Right atrium auricular region (tissue), 2 donors: Measurements from ENCODE around the gene ADARB1. TPM values are rescaled to one million over a fixed set of nuclear protein-coding genes. Genes with fewer than 3 reads are reported as not detected.
"Not testable (repeated sequence)": the region's sequence is repeated elsewhere in the genome, so short reads cannot be mapped to it uniquely, and the experiment has no call there.

ENCODE experiments used
- DNase-seq: peaks from one replicate; pipeline ENCODE4 v3.0.0-alpha.2; 2019; ENCODE audit warnings: low spot score
- H3K27ac ChIP-seq, 2 donors: fragments of 200-600 bp; sonication (generic); 1 replicate in 1 of 2; 2 replicates in 1 of 2; pipeline ENCODE4 v1.5.1; 2016 to 2019
- H3K27me3 ChIP-seq, 2 donors: fragments of 200-600 bp; sonication (generic); one replicate each; pipeline versions ENCODE4 v1.5.1 to v1.6.0; 2017 to 2019
- H3K36me3 ChIP-seq: fragments of 200-600 bp; sonication (generic); one replicate; pipeline ENCODE4 v1.5.1; 2016
- H3K4me1 ChIP-seq, 2 donors: fragments of 200-600 bp; sonication (generic); one replicate each; pipeline versions ENCODE4 v1.5.1 to v1.6.0; 2017 to 2019
- H3K4me3 ChIP-seq, 2 donors: fragments of 200-600 bp; sonication (generic); 1 replicate in 1 of 2; 2 replicates in 1 of 2; pipeline ENCODE4 v1.5.1; 2017 to 2019; ENCODE audit warnings: mild to moderate bottlenecking in 1 of 2, moderate library complexity in 1 of 2
- H3K9me3 ChIP-seq, 2 donors: fragments of 200-600 bp; sonication (generic); one replicate each; pipeline ENCODE4 v1.5.1; 2019
- total RNA-seq, 2 donors: library from RNA; depleted of rRNA; stranded (reverse); fragments of >200 nt; gene quantifications; one replicate each; pipeline ENCODE4 v1.1.0, GENCODE V29; 2016
- TF ChIP-seq, protein P1 (sequence below), 2 donors: fragments of 200-600 bp; sonication (generic); IDR thresholded peaks; one replicate each; pipeline ENCODE4 v1.5.1; 2019; ENCODE audit warnings: antibody characterized with exemption in 2 of 2

Gene ADARB1
- total RNA-seq, 2 donors from 2014 or later: 7.5 to 10.5 TPM

DNA sequence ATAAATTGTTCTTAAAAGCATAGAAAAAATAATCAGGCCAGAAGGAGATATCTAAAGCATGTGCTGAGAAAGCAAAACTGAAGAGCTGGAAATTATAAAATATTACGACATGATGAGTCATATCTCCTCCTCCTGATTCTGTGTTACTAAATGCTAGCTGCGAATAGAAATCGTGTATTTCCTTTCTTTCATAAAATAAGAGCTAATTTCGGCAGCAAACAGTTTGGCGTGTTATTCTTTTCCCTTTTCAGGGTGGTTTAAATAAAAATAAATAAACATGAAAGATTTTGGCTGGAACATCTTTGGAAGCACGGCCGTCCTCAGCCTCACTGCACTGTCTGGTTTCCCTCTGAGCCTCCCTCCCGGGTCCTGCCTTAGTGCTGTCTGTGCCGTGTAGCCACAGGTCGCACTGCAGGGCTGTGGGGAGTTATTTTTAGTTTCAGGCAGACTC, 56.0 kb downstream of the ADARB1 start:
- Histone ChIP-seq H3K4me3 (peak overlapping the region in 1 of 2 donors; percentile 33), H3K27me3 (no peaks in the 10 kb centered on the region), H3K4me1 (peaks cover 0 to 84% of the 10 kb centered on the region in 2 donors), H3K9me3 (no peaks in the 10 kb centered on the region), H3K36me3 (no peaks in the 10 kb centered on the region), H3K27ac (peak overlapping the region; percentile 77 to 78)
- no peak for DNase-seq
- TF ChIP-seq, protein P1, sequence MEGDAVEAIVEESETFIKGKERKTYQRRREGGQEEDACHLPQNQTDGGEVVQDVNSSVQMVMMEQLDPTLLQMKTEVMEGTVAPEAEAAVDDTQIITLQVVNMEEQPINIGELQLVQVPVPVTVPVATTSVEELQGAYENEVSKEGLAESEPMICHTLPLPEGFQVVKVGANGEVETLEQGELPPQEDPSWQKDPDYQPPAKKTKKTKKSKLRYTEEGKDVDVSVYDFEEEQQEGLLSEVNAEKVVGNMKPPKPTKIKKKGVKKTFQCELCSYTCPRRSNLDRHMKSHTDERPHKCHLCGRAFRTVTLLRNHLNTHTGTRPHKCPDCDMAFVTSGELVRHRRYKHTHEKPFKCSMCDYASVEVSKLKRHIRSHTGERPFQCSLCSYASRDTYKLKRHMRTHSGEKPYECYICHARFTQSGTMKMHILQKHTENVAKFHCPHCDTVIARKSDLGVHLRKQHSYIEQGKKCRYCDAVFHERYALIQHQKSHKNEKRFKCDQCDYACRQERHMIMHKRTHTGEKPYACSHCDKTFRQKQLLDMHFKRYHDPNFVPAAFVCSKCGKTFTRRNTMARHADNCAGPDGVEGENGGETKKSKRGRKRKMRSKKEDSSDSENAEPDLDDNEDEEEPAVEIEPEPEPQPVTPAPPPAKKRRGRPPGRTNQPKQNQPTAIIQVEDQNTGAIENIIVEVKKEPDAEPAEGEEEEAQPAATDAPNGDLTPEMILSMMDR (IDR thresholded peaks at IDR 0.05): no peak

DNA sequence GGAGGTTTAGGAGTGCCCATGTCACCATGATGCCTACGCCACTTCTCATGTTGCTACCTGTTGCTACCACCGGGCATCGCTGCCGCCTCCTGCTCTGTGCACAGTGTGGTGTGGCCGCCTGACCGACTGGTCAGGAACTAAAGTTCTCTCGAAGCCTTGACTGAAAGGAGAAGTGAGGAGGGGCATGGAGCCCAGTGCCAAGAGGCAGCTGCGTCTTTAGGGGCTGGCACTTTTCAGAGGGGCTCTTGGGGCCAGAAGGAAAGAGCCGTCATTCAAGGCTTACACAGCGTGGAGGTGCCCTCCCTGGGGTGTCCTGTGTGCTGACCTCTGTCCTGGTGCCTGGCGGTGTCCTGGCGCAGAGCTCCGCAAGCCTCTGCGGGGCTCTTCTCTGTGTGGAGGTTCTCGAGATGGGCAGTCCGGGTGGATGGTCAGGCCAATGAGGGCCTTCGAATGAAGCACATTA, 57.2 kb downstream of the ADARB1 start:
- Histone ChIP-seq H3K4me1 (peaks cover 0 to 83% of the 10 kb centered on the region in 2 donors), H3K36me3 (no peaks in the 10 kb centered on the region), H3K9me3 (no peaks in the 10 kb centered on the region), H3K4me3 (no peak overlapping the region), H3K27ac (peak overlapping the region; percentile 77 to 78), H3K27me3 (no peaks in the 10 kb centered on the region)
- TF ChIP-seq, protein P1 (IDR thresholded peaks at IDR 0.05): no peak
- DNase-seq: no peak

DNA sequence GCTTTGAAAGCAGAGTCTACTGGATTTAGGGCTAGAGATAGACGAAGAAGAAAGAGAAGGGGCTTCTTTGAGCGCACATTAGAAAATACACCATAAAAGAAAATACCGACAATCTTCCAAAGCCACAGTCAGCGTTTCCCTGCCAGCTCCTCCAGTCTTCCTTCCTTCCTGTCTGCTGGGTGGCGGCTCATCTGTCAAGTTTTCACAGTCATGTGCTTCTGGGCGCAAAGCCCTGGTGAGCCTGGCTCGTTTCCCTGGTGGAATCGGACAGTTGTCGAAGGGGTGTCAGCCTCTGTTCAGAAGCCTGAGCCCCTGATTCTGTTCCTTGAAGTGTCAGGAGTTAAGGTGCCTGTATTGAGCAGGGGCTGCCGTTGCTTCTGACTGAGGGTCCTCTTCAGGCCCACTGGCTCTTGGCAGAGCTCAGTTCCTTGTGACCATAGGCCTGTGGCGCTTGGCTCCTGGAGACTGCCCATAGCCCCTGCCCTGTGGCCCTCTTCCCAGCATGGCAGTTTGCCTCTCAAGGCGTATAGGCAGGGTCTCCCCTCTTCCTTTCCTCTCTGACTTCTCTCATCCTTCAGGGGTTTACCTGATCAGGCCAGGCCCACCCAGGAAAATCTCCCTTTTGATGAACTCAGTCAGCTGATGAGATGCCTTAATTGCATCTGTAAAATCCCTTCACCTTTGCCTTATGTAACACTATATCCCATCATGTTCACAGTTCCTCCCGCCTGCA, 58.6 kb downstream of the ADARB1 start:
- TF ChIP-seq, protein P1 (IDR thresholded peaks at IDR 0.05): no peak
- peak overlapping the region; percentile 15 to 63 for H3K27ac ChIP-seq
- H3K9me3 ChIP-seq: no peaks in the 10 kb centered on the region
- no peak overlapping the region for H3K4me3 ChIP-seq
- H3K27me3 ChIP-seq: no peaks in the 10 kb centered on the region
- peaks cover 0 to 74% of the 10 kb centered on the region in 2 donors for H3K4me1 ChIP-seq
- DNase-seq: no peak
- no peaks in the 10 kb centered on the region for H3K36me3 ChIP-seq

DNA sequence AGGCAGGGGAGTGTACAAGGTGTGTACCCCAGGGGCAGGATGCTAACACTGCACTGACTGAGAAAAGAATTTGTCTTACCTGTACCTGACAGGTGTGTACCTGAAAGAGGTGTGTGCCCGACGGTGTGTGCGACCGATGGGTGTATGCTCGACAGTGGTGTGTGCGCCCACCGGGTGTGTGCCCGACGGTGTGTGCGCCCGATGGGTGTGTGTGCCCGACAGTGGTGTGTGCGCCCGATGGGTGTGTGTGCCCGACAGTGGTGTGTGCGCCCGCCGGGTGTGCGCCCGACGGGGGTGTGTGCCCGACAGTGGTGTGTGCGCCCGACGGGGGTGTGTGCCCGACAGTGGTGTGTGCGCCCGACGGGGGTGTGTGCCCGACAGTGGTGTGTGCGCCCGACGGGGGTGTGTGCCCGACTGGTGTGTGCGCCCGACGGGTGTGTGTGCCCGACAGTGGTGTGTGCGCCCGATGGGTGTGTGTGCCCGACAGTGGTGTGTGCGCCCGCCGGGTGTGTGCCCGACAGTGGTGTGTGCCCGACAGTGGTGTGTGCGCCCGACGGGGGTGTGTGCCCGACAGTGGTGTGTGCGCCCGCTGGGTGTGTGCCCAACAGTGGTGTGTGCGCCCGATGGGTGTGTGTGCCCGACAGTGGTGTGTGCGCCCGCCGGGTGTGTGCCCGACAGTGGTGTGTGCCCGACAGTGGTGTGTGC, 59.3 kb downstream of the ADARB1 start:
- not testable (repeated sequence) for H3K27me3 ChIP-seq, H3K36me3 ChIP-seq, H3K9me3 ChIP-seq, DNase-seq, H3K4me3 ChIP-seq
- peak overlapping the region in 1 of 2 donors; percentile 63 for H3K27ac ChIP-seq
- peaks cover 0 to 68% of the 10 kb centered on the region in 2 donors for H3K4me1 ChIP-seq

DNA sequence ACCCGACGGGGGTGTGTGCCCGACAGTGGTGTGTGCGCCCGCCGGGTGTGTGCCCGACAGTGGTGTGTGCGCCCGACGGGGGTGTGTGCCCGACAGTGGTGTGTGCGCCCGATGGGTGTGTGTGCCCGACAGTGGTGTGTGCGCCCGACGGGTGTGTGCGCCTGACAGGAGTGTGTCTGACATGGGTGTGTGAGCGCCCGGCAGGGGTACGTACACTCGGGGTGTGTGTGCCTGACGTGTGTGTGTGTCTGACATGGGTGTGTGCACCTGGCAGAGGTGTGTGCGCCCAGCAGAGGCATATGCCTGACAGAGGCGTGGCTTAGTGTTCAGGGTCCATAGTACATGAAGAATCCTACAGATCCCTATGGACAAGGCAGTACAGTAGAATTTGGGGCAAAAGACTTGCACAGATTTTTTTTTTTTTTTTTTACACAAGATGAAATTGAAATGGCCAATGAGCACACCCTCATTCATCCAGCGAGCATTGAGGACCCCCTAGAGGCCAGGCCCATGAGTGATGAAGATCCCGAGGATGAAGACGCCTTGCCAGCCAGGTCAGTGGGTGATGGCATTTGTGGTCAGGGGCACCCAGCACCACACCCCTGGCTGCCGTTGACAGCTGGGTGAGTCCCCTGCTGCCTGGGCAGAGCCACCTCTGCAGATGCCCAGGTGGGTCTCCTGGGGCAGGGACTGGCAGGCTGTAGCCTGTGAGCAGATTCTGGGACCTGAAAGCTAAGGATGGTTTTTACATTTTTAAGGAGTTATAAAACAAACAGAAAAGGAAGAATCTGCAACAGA, 60.1 kb downstream of the ADARB1 start:
- H3K4me1 ChIP-seq: peaks cover 0 to 60% of the 10 kb centered on the region in 2 donors

More for the DNA sequence above, 60.1 kb downstream of the ADARB1 start:
- H3K36me3 ChIP-seq: no peaks in the 10 kb centered on the region
- no peak for DNase-seq
- H3K27ac ChIP-seq: peak overlapping the region; percentile 62 to 71
- TF ChIP-seq, protein P1 (IDR thresholded peaks at IDR 0.05): no peak
- H3K9me3 ChIP-seq: no peaks in the 10 kb centered on the region
- H3K4me3 ChIP-seq: no peak overlapping the region
- no peaks in the 10 kb centered on the region for H3K27me3 ChIP-seq
